HepG2 (cell line): ENCODE measurements around the gene DNAH8. TPM values are rescaled to one million over a fixed set of nuclear protein-coding genes. Genes with fewer than 3 reads are reported as not detected.

Experiments used
- ATAC-seq: fragments of 200-7000 bp; cut with Tn5 transposase; 3 replicates; pipeline ENCODE4 v1.9.1; 2020; ENCODE audit warnings: mild to moderate bottlenecking, moderate library complexity
- BruUV-seq: library from RNA; stranded (reverse); fragments of 400-500 nt; replicated peaks from 2 replicates; lab custom pipeline; 2021; lab: Mats Ljungman, UMichigan
- CTCF ChIA-PET: fragments of 300-600 bp; formaldehyde crosslinking; extraction: SDS; loops from one replicate; lab custom pipeline; 2021; ENCODE audit warnings: low total read pairs, inconsistent platforms, low intra/inter-chr PET ratio; lab: Yijun Ruan, JAX
- POLR2A ChIA-PET: fragments of 350-600 bp; sonication (Branson Sonifier 250); formaldehyde crosslinking; loops from one replicate; lab custom pipeline; 2020; ENCODE audit warnings: antibody characterized with exemption, inconsistent platforms; lab: Yijun Ruan, JAX
- DNase-seq: peaks from one replicate; pipeline ENCODE4 v3.0.0-alpha.2; 2015; ENCODE audit warnings: low spot score
- FAIRE-seq: peaks from 3 replicates; lab custom pipeline; 2011; peaks lifted over from hg19 to GRCh38; lab: Jason Lieb, UNC
- H2AFZ ChIP-seq: one replicate; pipeline ENCODE4 v1.6.1; 2011; ENCODE audit warnings: low read length, inconsistent platforms
- H3K27ac ChIP-seq: fragments of 300-600 bp; 3 replicates; pipeline ENCODE4 v1.8.0; 2011; ENCODE audit warnings: mixed run types, mild to moderate bottlenecking, mixed read lengths, low read length, inconsistent platforms; ENCODE audit not compliant: insufficient read depth; ENCODE audit errors: extremely low read length
- H3K27me3 ChIP-seq, 2 experiments: fragments of 200-600 bp in 1 of 2; 2 replicates in 1 of 2; 3 replicates in 1 of 2; pipeline versions ENCODE4 v1.6.0 to v1.8.0; 2011; ENCODE audit warnings: low read length in 2 of 2, mild to moderate bottlenecking in 2 of 2, moderate library complexity in 2 of 2, inconsistent platforms in 1 of 2; ENCODE audit not compliant: insufficient read depth in 2 of 2, control insufficient read depth in 1 of 2
- H3K36me3 ChIP-seq, 2 experiments: fragments of 200-600 bp in 1 of 2; replicated peaks in 1 of 2; 2 replicates in 1 of 2; 3 replicates in 1 of 2; pipeline versions ENCODE4 v1.5.1 to v1.8.0; 2011; ENCODE audit warnings: low read length in 2 of 2, inconsistent platforms in 1 of 2; ENCODE audit not compliant: insufficient read depth in 2 of 2, control insufficient read depth in 1 of 2
- H3K4me1 ChIP-seq: 2 replicates; pipeline ENCODE4 v1.5.1; 2012; ENCODE audit warnings: low read length, inconsistent platforms; ENCODE audit not compliant: insufficient read depth
- H3K4me2 ChIP-seq: 2 replicates; pipeline ENCODE4 v1.6.0; 2011; ENCODE audit warnings: low read depth, low read length, inconsistent platforms
- H3K4me3 ChIP-seq, 3 experiments: fragments of 200-600 bp in 1 of 3; sonication (generic), shearing (Covaris generic) in 1 of 3; replicated peaks in 1 of 3; 2 replicates each; pipeline ENCODE4 v1.5.1; 2011 to 2016; ENCODE audit warnings: low read length in 3 of 3, inconsistent platforms in 2 of 3, low read depth in 2 of 3, mild to moderate bottlenecking in 2 of 3, control low read depth in 1 of 3, mixed read lengths in 1 of 3; ENCODE audit not compliant: insufficient read depth in 1 of 3
- H3K79me2 ChIP-seq: one replicate; pipeline ENCODE4 v1.6.1; 2011; ENCODE audit warnings: low read length, inconsistent platforms; ENCODE audit not compliant: insufficient read depth
- H3K9ac ChIP-seq: 2 replicates; pipeline ENCODE4 v1.6.0; 2011; ENCODE audit warnings: mild to moderate bottlenecking, low read depth, low read length, inconsistent platforms; ENCODE audit not compliant: insufficient read depth
- H3K9me3 ChIP-seq: 2 replicates; pipeline ENCODE4 v1.5.1; 2012; ENCODE audit warnings: mild to moderate bottlenecking, low read length
- H4K20me1 ChIP-seq: 2 replicates; pipeline ENCODE4 v1.6.0; 2011; ENCODE audit warnings: inconsistent platforms, mild to moderate bottlenecking, low read length, moderate library complexity; ENCODE audit not compliant: insufficient read depth
- ARNTL ChIP-seq: sonication (generic); formaldehyde crosslinking; IDR thresholded peaks from 2 replicates; pipeline ENCODE4 v1.4.0; 2020; ENCODE audit warnings: mild to moderate bottlenecking, missing genetic modification reagents
- HNF4G ChIP-seq, 2 experiments: sonication (generic) in 1 of 2; formaldehyde crosslinking in 1 of 2; IDR thresholded peaks; 2 replicates each; pipeline versions ENCODE4 v1.4.0 to v1.6.1; 2011 to 2020; ENCODE audit warnings: borderline replicate concordance in 2 of 2, low read depth in 2 of 2, mild to moderate bottlenecking in 2 of 2, low read length in 1 of 2, missing genetic modification reagents in 1 of 2, moderate library complexity in 1 of 2
- NFYC ChIP-seq: IDR thresholded peaks from 2 replicates; pipeline ENCODE4 v1.6.1; 2016; ENCODE audit warnings: missing genetic modification reagents, missing compliant biosample characterization
- NR2F1 ChIP-seq, 2 experiments: fragments of 450-650 bp in 1 of 2; formaldehyde crosslinking in 1 of 2; IDR thresholded peaks; 2 replicates each; pipeline versions ENCODE4 v1.5.0 to v1.6.1; 2016 to 2020; ENCODE audit warnings: mild to moderate bottlenecking in 1 of 2, missing compliant biosample characterization in 1 of 2, missing genetic modification reagents in 1 of 2, moderate library complexity in 1 of 2
- THAP8 ChIP-seq: sonication (generic); formaldehyde crosslinking; IDR thresholded peaks from 2 replicates; pipeline ENCODE4 v1.5.1; 2020; ENCODE audit warnings: missing genetic modification reagents, mild to moderate bottlenecking, borderline replicate concordance
- ZFP91 ChIP-seq: sonication (generic); formaldehyde crosslinking; IDR thresholded peaks from 2 replicates; pipeline ENCODE4 v1.9.0; 2022; ENCODE audit warnings: missing genetic modification reagents, mild to moderate bottlenecking, borderline replicate concordance
- ZNF101 ChIP-seq: sonication (generic); formaldehyde crosslinking; IDR thresholded peaks from 2 replicates; pipeline ENCODE4 v1.4.0; 2020; ENCODE audit warnings: mild to moderate bottlenecking, low read depth, missing genetic modification reagents, borderline replicate concordance
- ZNF253 ChIP-seq: sonication (generic); formaldehyde crosslinking; IDR thresholded peaks from 2 replicates; pipeline ENCODE4 v1.8.0; 2022; ENCODE audit warnings: mild to moderate bottlenecking, missing genetic modification reagents, borderline replicate concordance
- ZNF550 ChIP-seq: sonication (generic); formaldehyde crosslinking; IDR thresholded peaks from 2 replicates; pipeline ENCODE4 v1.4.0; 2020; ENCODE audit warnings: mild to moderate bottlenecking, missing genetic modification reagents, borderline replicate concordance
- ZNF619 ChIP-seq: sonication (generic); formaldehyde crosslinking; IDR thresholded peaks from 2 replicates; pipeline ENCODE4 v1.4.0; 2020; ENCODE audit warnings: mild to moderate bottlenecking, missing genetic modification reagents
- ZNF761 ChIP-seq: sonication (generic); formaldehyde crosslinking; conservative IDR thresholded peaks from 2 replicates; pipeline ENCODE4 v1.4.0; 2020; ENCODE audit warnings: mild to moderate bottlenecking, missing genetic modification reagents
- ZNF776 ChIP-seq: sonication (generic); formaldehyde crosslinking; IDR thresholded peaks from 2 replicates; pipeline ENCODE4 v1.4.0; 2020; ENCODE audit warnings: mild to moderate bottlenecking, missing genetic modification reagents
- ZZZ3 ChIP-seq: sonication (generic); formaldehyde crosslinking; IDR thresholded peaks from 2 replicates; pipeline ENCODE4 v1.4.0; 2020; ENCODE audit warnings: missing genetic modification reagents, mild to moderate bottlenecking, borderline replicate concordance
- WGBS: methylation state at CpG from one replicate; pipeline ENCODE4 v1.1.6; 2017; ENCODE audit warnings: low lambda C conversion rate; 5-methylcytosine and 5-hydroxymethylcytosine counted together
- in situ Hi-C: cut with HindIII; loops from 2 replicates; pipeline ENCODE4 v1.10.0; 2017; ENCODE audit warnings: low pct_unique_long_range_greater_than_20kb; ENCODE audit not compliant: extremely low pct_ligation_motif_present
- intact Hi-C: fragments of 100-400 bp; cut with micrococcal nuclease; formaldehyde crosslinking; loops from one replicate; pipeline ENCODE4 v1.10.0; 2022; ENCODE audit not compliant: unreplicated experiment
- polyA plus RNA-seq, 8 experiments: library from polyadenylated mRNA; depleted of rRNA in 3 of 8; stranded (reverse) in 7 of 8; unstranded in 1 of 8; fragments of >200 nt; fragmentation: Illumina TruSeq in 4 of 8; extraction: Trizol in 4 of 8; gene quantifications; 2 replicates each; pipeline versions ENCODE4 v1.2.1 to v1.2.3, GENCODE V29; 2011 to 2016; ENCODE audit warnings: low read depth in 4 of 8, missing spikeins in 1 of 8, mixed read lengths in 1 of 8; ENCODE audit not compliant: insufficient read depth in 1 of 8
- total RNA-seq, 5 experiments: library from RNA; depleted of rRNA; stranded (reverse); fragments of >200 nt; fragmentation: Illumina TruSeq; extraction: Trizol; gene quantifications; 2 replicates each; pipeline ENCODE4 v1.2.3, GENCODE V29; 2016; ENCODE audit warnings: low read depth in 1 of 5
- TF ChIP-seq, protein P1 (sequence below): sonication (generic); formaldehyde crosslinking; IDR thresholded peaks from 2 replicates; pipeline ENCODE4 v1.8.0; 2022; ENCODE audit warnings: missing genetic modification reagents, mild to moderate bottlenecking, moderate library complexity, borderline replicate concordance

The DNAH8 gene
- total and polyA plus RNA-seq, 2 of the 13 experiments (the other 11 are each of a cell fraction or from before 2014, with no cell fraction given) = not detected

GRCh38 chr6:38814761-38815160, 99.7 kb downstream of the DNAH8 start:
- intact Hi-C loops = no loop called here
- no peak overlapping the region for H3K4me2 ChIP-seq
- H3K27ac ChIP-seq = no peak overlapping the region
- no peak overlapping the region for H3K4me3 ChIP-seq
- H3K4me1 ChIP-seq = no peaks in the 10 kb centered on the region
- no peak for TF ChIP-seq ZNF101 (CRISPR knock-in tag)
- TF ChIP-seq ZNF776 = no peak
- no peak for TF ChIP-seq ZZZ3 (CRISPR knock-in tag)
- no peak for TF ChIP-seq ZNF550
- no peak for TF ChIP-seq THAP8
- no peak for TF ChIP-seq HNF4G (IDR thresholded peaks at IDR 0.05; ENCODE audit: borderline replicate concordance, low read depth, low read length)
- TF ChIP-seq HNF4G (CRISPR knock-in tag; IDR thresholded peaks at IDR 0.05; ENCODE audit: borderline replicate concordance, low read depth) = no peak
- H3K27me3 ChIP-seq = peaks cover 0 to 8% of the 10 kb centered on the region in 2 experiments; a peak in 1 of 5 replicates
- ChIA-PET POLR2A (no interaction called here), CTCF (no interaction called here)
- H2AFZ ChIP-seq = no peak overlapping the region
- no peaks in the 10 kb centered on the region for H4K20me1 ChIP-seq
- no TSS peak for BruUV-seq
- ATAC-seq = no peak
- no peak for DNase-seq
- no peak overlapping the region for H3K9ac ChIP-seq
- H3K9me3 ChIP-seq = no peaks in the 10 kb centered on the region
- H3K36me3 ChIP-seq = no peaks in the 10 kb centered on the region
- FAIRE-seq = no peak
- in situ Hi-C loops = no loop called here
- 40% methylated on average over 3 of the region's 5 CpGs for WGBS
- no peaks in the 10 kb centered on the region for H3K79me2 ChIP-seq

GRCh38 chr6:38815250-38815649, 100.1 kb downstream of the DNAH8 start:
- H3K9me3 ChIP-seq = no peaks in the 10 kb centered on the region
- H3K27me3 ChIP-seq = peaks cover 0 to 8% of the 10 kb centered on the region in 2 experiments; a peak in 1 of 5 replicates
- no TSS peak for BruUV-seq
- no peaks in the 10 kb centered on the region for H3K4me1 ChIP-seq
- H4K20me1 ChIP-seq = no peaks in the 10 kb centered on the region
- DNase-seq = no peak
- H3K27ac ChIP-seq = no peak overlapping the region
- H3K9ac ChIP-seq = no peak overlapping the region
- ChIA-PET CTCF (no interaction called here), POLR2A (no interaction called here)
- FAIRE-seq = no peak
- no peak overlapping the region for H3K4me3 ChIP-seq
- ATAC-seq = no peak
- no peaks in the 10 kb centered on the region for H3K36me3 ChIP-seq
- no peak overlapping the region for H2AFZ ChIP-seq
- H3K79me2 ChIP-seq = no peaks in the 10 kb centered on the region
- no peak overlapping the region for H3K4me2 ChIP-seq
- intact Hi-C loops (no loop called here), in situ Hi-C loops (no loop called here)
- 26% methylated on average over 8 of the region's 8 CpGs for WGBS
- TF ChIP-seq ZNF253 (CRISPR knock-in tag) (no peak), ZFP91 (CRISPR knock-in tag) (no peak), NFYC (no peak), ZNF550 (no peak), ZNF619 (CRISPR knock-in tag) (no peak), ZNF761 (CRISPR knock-in tag) (no peak), ARNTL (CRISPR knock-in tag) (no peak), NR2F1 (CRISPR knock-in tag; IDR thresholded peaks at IDR 0.05) (no peak)
- TF ChIP-seq, protein P1, sequence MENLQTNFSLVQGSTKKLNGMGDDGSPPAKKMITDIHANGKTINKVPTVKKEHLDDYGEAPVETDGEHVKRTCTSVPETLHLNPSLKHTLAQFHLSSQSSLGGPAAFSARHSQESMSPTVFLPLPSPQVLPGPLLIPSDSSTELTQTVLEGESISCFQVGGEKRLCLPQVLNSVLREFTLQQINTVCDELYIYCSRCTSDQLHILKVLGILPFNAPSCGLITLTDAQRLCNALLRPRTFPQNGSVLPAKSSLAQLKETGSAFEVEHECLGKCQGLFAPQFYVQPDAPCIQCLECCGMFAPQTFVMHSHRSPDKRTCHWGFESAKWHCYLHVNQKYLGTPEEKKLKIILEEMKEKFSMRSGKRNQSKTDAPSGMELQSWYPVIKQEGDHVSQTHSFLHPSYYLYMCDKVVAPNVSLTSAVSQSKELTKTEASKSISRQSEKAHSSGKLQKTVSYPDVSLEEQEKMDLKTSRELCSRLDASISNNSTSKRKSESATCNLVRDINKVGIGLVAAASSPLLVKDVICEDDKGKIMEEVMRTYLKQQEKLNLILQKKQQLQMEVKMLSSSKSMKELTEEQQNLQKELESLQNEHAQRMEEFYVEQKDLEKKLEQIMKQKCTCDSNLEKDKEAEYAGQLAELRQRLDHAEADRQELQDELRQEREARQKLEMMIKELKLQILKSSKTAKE = no peak
